ENCODE measurements around the gene IFIT1. TPM values are rescaled to one million over a fixed set of nuclear protein-coding genes. Genes with fewer than 3 reads are reported as not detected.

The IFIT1 gene
- total RNA-seq, 4 donors from 2014 or later = 13.5 to 27.4 (median 19.7) TPM

DNA sequence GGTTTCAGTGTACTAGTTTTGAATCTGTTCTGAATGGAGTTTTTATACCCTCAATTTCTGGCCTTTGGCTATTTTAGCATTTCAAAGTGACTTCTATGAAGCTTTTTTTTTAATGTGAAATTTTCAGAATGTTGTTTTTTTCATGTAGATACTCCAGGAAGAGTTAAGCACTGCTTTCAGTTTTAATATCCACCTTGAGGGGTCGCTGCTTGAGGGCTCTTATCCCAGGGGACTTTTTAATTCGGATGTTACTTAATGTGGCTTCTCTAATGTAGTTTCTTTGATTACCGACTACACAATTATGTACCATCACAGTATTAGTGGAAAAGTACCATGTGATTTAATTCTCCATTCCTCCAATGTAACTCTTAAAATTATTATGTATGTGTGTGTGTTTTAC, 27.1 kb downstream of the IFIT1 start:
- Histone ChIP-seq H3K9me3 (no peaks in the 10 kb centered on the region), H3K4me3 (no peak overlapping the region), H3K27me3 (no peaks in the 10 kb centered on the region), H3K4me1 (no peaks in the 10 kb centered on the region), H3K36me3 (no peaks in the 10 kb centered on the region), H3K27ac (peak overlapping the region in 1 of 2 donors; percentile 20)
- DNase-seq = no peak
- TF ChIP-seq, protein P1, sequence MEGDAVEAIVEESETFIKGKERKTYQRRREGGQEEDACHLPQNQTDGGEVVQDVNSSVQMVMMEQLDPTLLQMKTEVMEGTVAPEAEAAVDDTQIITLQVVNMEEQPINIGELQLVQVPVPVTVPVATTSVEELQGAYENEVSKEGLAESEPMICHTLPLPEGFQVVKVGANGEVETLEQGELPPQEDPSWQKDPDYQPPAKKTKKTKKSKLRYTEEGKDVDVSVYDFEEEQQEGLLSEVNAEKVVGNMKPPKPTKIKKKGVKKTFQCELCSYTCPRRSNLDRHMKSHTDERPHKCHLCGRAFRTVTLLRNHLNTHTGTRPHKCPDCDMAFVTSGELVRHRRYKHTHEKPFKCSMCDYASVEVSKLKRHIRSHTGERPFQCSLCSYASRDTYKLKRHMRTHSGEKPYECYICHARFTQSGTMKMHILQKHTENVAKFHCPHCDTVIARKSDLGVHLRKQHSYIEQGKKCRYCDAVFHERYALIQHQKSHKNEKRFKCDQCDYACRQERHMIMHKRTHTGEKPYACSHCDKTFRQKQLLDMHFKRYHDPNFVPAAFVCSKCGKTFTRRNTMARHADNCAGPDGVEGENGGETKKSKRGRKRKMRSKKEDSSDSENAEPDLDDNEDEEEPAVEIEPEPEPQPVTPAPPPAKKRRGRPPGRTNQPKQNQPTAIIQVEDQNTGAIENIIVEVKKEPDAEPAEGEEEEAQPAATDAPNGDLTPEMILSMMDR (IDR thresholded peaks at IDR 0.05) = peak in 2 of 4 experiments; percentile 27 to 29
- TF ChIP-seq POLR2A (IDR thresholded peaks at IDR 0.05) = no peak
- intact Hi-C loops (cut with DNase I; ENCODE audit: low total_unique reads) = no loop called here

DNA sequence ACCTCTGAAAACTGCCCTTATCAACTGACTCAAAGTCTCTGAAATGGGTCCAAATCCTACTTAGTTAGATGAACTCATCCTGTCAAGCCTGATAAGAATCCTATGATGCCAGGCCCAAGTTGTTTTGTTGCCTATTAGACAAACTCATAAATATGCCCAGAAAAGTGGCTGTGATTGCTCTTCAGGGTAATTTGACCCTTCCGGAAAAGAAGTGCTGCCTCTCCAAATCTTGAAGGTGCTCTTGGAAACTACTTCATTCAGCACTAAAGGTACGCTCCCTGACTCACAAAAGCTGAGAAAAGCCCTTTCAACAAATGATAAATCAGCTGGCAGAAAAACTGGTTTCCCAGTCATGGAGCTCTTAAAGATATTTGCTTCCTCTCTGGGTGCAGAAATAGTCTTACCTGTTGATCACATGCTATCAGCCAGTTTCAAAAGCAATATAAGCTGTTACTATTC, 28.6 kb downstream of the IFIT1 start:
- DNase-seq = no peak
- TF ChIP-seq, protein P1 (IDR thresholded peaks at IDR 0.05) = no peak
- TF ChIP-seq POLR2A (IDR thresholded peaks at IDR 0.05) = no peak
- Histone ChIP-seq H3K36me3 (no peaks in the 10 kb centered on the region), H3K4me1 (no peaks in the 10 kb centered on the region), H3K9me3 (no peaks in the 10 kb centered on the region), H3K27ac (peak overlapping the region in 1 of 2 donors; percentile 18), H3K4me3 (no peak overlapping the region), H3K27me3 (no peaks in the 10 kb centered on the region)
- intact Hi-C loops (cut with DNase I; ENCODE audit: low total_unique reads) = no loop called here

GRCh38 chr10:89425000-89425399, 32.6 kb downstream of the IFIT1 start:
- no peaks in the 10 kb centered on the region for H3K4me1 ChIP-seq

GRCh38 chr10:89426230-89426868, 33.9 kb downstream of the IFIT1 start:
- Histone ChIP-seq H3K27ac (no peak overlapping the region), H3K4me3 (no peak overlapping the region), H3K27me3 (no peaks in the 10 kb centered on the region), H3K4me1 (no peaks in the 10 kb centered on the region), H3K9me3 (no peaks in the 10 kb centered on the region), H3K36me3 (no peaks in the 10 kb centered on the region)
- intact Hi-C loops (cut with DNase I; ENCODE audit: low total_unique reads) = no loop called here
- no peak for DNase-seq
- no peak for TF ChIP-seq POLR2A (IDR thresholded peaks at IDR 0.05)
- TF ChIP-seq, protein P1 (IDR thresholded peaks at IDR 0.05) = peak; percentile 82 to 88 (median 85)

More at GRCh38 chr10:89425000-89425399, 32.6 kb downstream of the IFIT1 start:
- Histone ChIP-seq H3K27me3 (no peaks in the 10 kb centered on the region), H3K36me3 (no peaks in the 10 kb centered on the region), H3K9me3 (no peaks in the 10 kb centered on the region), H3K4me3 (no peak overlapping the region), H3K27ac (no peak overlapping the region)
- no peak for TF ChIP-seq POLR2A (IDR thresholded peaks at IDR 0.05)
- TF ChIP-seq, protein P1 (IDR thresholded peaks at IDR 0.05) = no peak
- intact Hi-C loops (cut with DNase I; ENCODE audit: low total_unique reads) = no loop called here
- DNase-seq = no peak

GRCh38 chr10:89427629-89428028, 35.2 kb downstream of the IFIT1 start:
- H3K9me3 ChIP-seq = no peaks in the 10 kb centered on the region
- no peaks in the 10 kb centered on the region for H3K4me1 ChIP-seq
- H3K27ac ChIP-seq = no peak overlapping the region
- H3K27me3 ChIP-seq = no peaks in the 10 kb centered on the region
- H3K36me3 ChIP-seq = no peaks in the 10 kb centered on the region
- TF ChIP-seq POLR2A (IDR thresholded peaks at IDR 0.05) = no peak
- TF ChIP-seq, protein P1 (IDR thresholded peaks at IDR 0.05) = no peak
- no peak for DNase-seq
- intact Hi-C loops (cut with DNase I; ENCODE audit: low total_unique reads) = no loop called here
- H3K4me3 ChIP-seq = no peak overlapping the region

All from uterus (tissue), 4 donors.